Heart left ventricle (tissue), 13 donors: Measurements from ENCODE around the gene RNF150.

Experiments used
- POLR2A ChIP-seq, 2 donors: fragments of 450-650 bp; IDR thresholded peaks; one replicate each; pipeline ENCODE4 v1.6.1; 2017; ENCODE audit warnings: antibody characterized with exemption in 2 of 2, mild to moderate bottlenecking in 2 of 2, moderate library complexity in 2 of 2
- TF ChIP-seq, protein P1 (sequence below), 12 donors: fragments of 200-600 bp; sonication (generic) in 4 of 12; IDR thresholded peaks; one replicate each; pipeline versions ENCODE4 v1.5.0 to v1.8.0; 2018 to 2022; ENCODE audit warnings: antibody characterized with exemption in 12 of 12, mild to moderate bottlenecking in 5 of 12
- donor health status: ischemic (EF 13 %, LVEDD 7.1; RV severe dilation, severe dysfunction).
- donor health status: DM: no; HTN: yes; CAD: no.
- donor health status: DM: no; HTN: no; CAD: no.
- donor health status: ischemic (EF 25% LVEDD 6.9; RV normal size, moderate dysfunction).
- donor health status: ischemic (EF 25% LVEDD 5.7; RV mildly dilated, moderate dysfunction).
- donor health status: ischemic (EF 35%, LVEDD 5.7; RV mildly dilated, moderate dysfunction).
- donor health status: nonischemic (EF 11% LVEDD 7.7; RV severe dilation, severe dysfunction).
- donor health status: DM: yes; HTN: yes; CAD: no.
- donor health status: PGD.
- donor health status: ischemic (EF 29% LVEDD 5.4; RV normal size, mild dysfunction).
- donor health status: nonischemic (EF 23%, LVEDD 6.1; RV moderate dilation, normal function).

DNA sequence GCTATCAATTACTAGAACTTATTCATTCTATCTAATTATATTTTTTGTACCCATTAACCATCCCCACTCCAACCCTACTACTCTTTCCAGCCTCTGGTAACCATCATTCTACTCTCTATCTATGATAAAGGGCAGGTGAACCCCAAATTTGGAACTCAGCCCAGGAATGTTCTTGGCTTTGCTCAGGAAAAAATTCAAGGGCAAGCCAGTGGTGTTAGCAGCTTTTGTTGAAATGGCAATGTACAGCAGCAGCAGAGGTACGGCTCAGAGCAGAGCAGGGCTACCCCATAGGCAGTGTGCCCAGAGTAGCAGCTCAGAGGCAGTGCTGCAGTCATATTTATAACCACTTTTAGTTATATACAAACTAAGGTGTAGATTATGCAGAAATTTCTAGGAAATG lies 138.2 kb downstream of the RNF150 start:
- no peak for TF ChIP-seq POLR2A (IDR thresholded peaks at IDR 0.05)
- TF ChIP-seq, protein P1, sequence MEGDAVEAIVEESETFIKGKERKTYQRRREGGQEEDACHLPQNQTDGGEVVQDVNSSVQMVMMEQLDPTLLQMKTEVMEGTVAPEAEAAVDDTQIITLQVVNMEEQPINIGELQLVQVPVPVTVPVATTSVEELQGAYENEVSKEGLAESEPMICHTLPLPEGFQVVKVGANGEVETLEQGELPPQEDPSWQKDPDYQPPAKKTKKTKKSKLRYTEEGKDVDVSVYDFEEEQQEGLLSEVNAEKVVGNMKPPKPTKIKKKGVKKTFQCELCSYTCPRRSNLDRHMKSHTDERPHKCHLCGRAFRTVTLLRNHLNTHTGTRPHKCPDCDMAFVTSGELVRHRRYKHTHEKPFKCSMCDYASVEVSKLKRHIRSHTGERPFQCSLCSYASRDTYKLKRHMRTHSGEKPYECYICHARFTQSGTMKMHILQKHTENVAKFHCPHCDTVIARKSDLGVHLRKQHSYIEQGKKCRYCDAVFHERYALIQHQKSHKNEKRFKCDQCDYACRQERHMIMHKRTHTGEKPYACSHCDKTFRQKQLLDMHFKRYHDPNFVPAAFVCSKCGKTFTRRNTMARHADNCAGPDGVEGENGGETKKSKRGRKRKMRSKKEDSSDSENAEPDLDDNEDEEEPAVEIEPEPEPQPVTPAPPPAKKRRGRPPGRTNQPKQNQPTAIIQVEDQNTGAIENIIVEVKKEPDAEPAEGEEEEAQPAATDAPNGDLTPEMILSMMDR (IDR thresholded peaks at IDR 0.05) = no peak
